CD4-positive, alpha-beta T cell treated with Interleukin-6 for 4 hours (primary cell): Measurements from ENCODE around the gene CAMK1D.
A peak's percentile ranks its signal among the peaks of the same experiment; 100 is the strongest.

ENCODE experiments used
- DNase-seq: peaks from one replicate; pipeline ENCODE4 v3.0.0-alpha.2; 2020; ENCODE audit warnings: mixed read lengths

The CAMK1D gene

GRCh38 chr10:12500381-12501303 is 151.3 kb downstream of the CAMK1D start:
- DNase-seq = no peak

GRCh38 chr10:12501324-12501723 is 152.0 kb downstream of the CAMK1D start:
- DNase-seq = no peak

DNA sequence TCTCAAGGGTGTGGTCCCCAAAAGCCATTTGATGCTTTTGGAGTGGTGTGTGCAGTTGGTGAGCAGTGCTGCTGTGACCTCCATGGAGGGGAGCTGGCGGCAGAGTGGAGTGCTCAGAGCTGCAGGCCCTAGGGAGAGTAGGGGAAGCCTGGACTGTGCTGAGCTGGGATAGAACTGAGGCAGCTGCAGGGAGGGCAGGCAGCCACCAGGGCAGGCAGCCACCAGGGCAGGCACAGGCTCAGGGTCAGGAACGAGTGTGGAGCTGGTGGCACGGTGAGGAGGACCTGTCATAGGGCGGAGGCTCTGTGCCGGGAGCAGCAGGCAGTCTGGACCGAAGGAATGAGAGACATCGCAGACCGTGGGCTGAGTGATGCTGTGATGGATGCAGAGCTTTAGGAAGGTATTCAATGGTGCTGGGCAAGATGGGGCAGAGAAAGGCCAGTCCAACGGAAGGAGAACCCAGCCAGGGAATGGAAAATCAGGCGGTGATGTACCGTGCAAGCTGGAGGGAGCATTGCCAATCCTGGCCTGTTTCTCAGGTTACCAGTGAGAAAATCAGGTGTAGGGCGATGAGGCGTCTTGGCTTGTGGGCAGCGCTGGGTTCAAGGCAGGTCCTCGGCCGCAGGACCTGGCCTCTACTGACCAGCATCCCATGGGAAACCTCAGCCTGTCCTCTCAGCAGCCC is 152.6 kb downstream of the CAMK1D start:
- no peak for DNase-seq

DNA sequence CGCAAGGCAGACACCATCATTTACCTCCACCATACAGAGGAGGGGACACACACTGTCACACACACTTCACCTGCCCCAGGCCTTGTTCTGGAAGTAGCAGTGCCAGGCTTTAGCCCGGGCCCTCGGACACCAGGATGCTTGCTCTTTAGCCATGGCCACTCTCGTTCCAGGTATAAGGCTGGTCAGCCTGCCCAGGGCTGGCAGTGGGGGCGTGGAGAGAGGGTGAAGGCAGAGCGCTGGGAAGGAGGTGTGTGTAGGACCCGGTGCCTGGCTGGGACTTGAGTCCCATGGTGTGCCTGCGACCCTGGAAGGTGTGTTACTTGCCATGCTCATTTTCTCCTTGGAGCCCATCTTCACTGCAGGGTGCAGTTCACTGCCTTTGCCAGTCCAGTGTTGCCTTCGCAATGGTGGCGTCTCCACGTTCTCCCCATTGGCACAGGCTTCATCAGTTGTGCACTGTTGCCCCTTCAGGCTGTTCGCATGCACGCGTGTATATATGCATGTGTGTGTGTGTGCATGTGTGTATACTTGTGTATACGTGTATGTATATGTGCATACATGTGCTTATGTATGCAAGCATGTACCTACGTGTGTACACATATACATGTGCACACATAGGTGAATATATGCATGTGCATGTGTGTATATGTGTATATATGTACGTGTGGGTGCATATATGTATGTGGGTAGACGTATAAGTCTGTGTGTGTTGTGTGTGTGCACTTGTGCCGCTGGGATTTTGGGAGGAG is 153.4 kb downstream of the CAMK1D start:
- no peak for DNase-seq

- no peak for DNase-seq
Measured at GRCh38 chr10:12503311-12503710, 154.0 kb downstream of the CAMK1D start.

GRCh38 chr10:12504176-12504575 is 154.8 kb downstream of the CAMK1D start:
- no peak for DNase-seq

- DNase-seq = no peak
Measured at GRCh38 chr10:12504628-12505027, 155.3 kb downstream of the CAMK1D start.

- DNase-seq = no peak
Measured at GRCh38 chr10:12505683-12506082, 156.3 kb downstream of the CAMK1D start.

- DNase-seq = peak; percentile 23
Measured at GRCh38 chr10:12507165-12507850, 158.0 kb downstream of the CAMK1D start.

GRCh38 chr10:12508165-12508564 is 158.8 kb downstream of the CAMK1D start:
- no peak for DNase-seq

DNA sequence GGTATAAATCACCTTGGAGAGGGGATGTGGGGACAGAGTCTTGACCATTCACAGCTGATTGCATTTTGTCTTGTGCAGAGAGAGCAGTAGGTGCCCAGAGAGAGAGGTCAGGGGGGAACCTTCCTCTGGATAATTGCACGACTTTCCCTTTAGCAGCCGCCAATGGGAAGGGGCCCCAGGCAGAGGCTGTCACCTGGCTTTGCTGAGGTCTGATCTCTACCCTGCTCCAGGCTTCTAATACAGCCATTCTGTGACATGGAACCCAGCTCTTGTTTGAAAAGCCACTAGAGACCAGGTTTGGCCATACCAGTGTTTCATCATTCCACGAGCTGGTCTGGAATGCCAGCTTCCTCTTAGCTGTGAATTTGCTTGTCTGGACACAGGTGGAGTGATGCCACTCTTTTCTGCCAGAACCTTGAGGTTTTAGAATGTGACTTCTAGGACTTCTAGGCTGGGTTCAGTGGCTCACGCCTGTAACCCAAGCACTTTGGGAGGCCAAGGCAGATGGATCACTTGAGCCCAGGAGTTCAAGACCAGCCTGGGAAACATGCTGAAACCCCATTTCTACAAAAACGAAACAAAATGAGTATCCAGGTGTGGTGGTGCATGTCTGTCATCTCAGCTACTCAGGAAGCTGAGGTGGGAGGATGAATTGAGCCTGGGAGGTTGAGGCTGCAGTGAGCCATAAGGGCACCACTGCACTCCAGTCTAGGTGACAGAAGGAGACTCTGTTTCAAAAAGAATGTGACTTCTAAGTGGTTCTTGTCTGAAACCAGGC is 159.9 kb downstream of the CAMK1D start:
- DNase-seq = no peak

DNA sequence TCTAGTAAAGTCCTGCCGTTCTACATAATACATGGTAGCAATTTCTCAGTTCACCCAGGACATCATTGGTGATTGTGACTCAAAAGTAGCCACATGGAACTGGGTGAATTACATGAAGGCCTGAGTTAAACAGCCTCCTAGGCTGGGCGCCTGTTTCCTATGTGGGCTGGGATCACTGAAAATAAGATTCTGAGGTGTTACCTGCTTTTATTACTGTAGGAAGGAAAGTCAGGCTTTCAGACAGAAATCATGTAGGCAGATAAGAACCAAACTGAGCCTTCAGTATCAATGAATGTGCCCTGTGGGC is 160.4 kb downstream of the CAMK1D start:
- no peak for DNase-seq

DNA sequence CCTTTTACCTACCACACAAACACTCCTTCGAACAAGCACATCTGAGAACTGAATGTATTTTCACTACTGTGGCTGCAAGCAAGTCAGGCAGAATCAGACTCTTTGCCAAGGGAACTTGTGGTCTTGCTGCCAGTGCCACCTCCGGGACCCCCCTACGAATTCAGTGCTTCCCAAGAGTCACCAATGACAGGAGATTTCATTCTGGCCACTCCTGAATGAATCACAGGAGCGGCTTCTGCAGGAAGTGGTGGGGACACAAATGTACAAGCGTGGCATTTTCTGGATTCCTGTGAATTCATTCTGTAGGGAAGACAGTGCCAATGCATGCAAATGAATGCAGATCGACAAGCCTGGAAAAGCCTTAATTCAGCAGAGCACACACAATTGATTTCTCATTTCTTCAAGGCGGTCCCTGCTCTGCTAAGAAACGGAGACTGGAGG is 161.2 kb downstream of the CAMK1D start:
- no peak for DNase-seq

- no peak for DNase-seq
Measured at GRCh38 chr10:12510984-12511383, 161.6 kb downstream of the CAMK1D start.

GRCh38 chr10:12511651-12512050 is 162.3 kb downstream of the CAMK1D start:
- DNase-seq = no peak

DNA sequence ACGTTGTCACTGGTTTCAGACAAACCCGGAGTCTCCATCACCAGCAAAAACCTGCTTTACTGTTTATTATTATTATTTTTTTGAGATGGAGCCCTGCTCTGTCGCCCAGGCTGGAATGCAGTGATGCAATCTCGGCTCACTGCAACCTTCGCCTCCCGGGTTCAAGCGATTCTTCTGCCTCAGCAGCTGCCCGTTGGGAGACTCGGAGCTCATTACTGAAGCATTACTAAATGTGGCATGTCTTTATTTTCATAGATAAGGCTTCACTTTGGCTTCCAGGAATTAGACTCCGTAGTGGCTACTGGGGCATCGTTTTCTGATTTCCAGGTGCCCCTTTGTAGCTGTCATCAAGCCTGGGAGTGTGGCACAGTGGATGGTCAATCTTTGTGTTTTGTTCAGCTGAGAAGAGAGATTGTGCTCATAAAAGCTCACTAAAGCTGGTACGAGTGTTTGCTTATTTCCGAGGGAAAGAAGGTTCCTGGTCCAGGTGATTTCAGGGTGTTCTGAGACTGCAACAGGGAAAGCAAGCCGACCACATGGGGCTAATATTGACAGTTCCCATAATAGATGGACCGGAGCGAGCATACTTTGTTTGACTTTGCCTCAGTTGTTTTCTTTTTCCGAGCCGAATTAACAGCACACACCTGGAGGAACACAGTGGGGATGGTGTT is 163.1 kb downstream of the CAMK1D start:
- no peak for DNase-seq

- no peak for DNase-seq
Measured at GRCh38 chr10:12513003-12513365, 163.6 kb downstream of the CAMK1D start.

DNA sequence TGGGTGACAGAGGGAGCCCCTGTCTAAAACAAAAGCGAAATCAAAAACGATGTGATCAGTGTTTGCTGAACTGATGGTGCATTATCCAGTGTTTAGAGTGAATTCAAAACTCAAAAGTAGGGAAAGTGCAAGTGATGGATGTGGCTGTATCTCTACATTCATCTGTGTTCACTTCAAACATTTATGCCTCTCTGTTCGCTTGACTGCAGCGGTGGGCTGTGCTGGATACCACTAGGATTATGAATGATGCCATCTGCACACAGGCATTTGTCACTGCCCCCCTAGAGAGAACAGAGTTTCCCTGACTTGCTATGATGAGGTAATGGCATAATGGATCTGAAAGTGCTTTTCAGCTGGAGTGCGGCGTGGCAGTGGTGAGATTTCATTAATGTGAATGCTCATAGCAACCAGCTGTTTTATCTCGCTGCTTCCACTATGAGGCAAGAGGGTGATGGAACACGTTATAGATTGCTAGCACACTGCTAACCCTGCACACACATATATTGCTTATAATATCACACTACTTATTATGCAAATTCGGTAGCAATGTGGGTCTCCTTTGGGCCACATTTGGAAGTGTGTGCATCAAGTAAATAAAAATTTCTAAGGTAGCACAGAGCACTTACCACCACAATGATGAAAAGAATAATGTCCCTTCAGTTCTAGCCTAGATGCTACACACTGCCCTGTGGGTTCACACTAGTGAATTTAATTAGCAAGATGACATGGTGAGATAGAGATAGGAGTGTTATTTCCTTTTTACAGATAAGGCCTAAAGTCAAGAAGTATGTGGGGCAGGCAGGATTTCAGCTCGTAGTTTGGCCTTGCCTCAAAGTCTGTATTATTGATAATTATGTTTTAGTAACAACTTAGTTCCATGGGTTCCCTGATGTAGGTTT is 164.7 kb downstream of the CAMK1D start:
- no peak for DNase-seq

- DNase-seq = no peak
Measured at GRCh38 chr10:12518024-12518423, 168.7 kb downstream of the CAMK1D start.

DNA sequence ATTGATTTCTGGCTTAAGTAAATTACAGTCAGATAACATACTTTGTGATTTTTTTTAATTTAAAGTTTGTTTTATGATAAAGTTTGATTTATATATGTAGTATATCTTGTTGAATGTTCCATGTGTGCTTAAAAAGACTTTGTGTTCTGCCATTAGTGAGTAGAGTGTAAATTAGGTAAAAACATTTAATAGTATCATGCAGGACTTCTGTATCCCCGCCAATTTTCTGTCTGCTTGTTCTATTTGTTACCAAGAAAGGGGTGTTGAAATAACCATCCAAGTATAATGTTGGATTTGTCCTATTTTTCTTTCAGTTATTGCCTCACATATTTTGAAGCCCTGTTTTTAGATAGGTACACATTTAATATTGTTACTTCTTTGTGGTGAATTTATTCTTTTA is 172.1 kb downstream of the CAMK1D start:
- no peak for DNase-seq

- DNase-seq = no peak
Measured at GRCh38 chr10:12526311-12526710, 177.0 kb downstream of the CAMK1D start.
